Heart left ventricle (tissue), 16 donors: Measurements from ENCODE around the gene VPS26A. TPM values are rescaled to one million over a fixed set of nuclear protein-coding genes. Genes with fewer than 3 reads are reported as not detected.

Experiments
- ATAC-seq, 4 donors: fragments of 200-7000 bp; cut with Tn5 transposase; one replicate each; pipeline ENCODE4 v1.9.1; 2020 to 2022; ENCODE audit warnings: moderate library complexity in 4 of 4, mild to moderate bottlenecking in 3 of 4, moderate number of reproducible peaks in 1 of 4
- DNase-seq, 5 donors: peaks; one replicate each; pipeline ENCODE4 v3.0.0-alpha.2; 2020
- H3K27ac ChIP-seq, 12 donors: fragments of 200-600 bp; sonication (generic) in 4 of 12; one replicate each; pipeline versions ENCODE4 v1.5.0 to v1.8.0; 2016 to 2022; ENCODE audit warnings: mild to moderate bottlenecking in 2 of 12
- H3K27me3 ChIP-seq, 9 donors: fragments of 200-600 bp; sonication (generic) in 2 of 9; one replicate each; pipeline versions ENCODE4 v1.5.1 to v1.8.0; 2016 to 2022; ENCODE audit warnings: mild to moderate bottlenecking in 3 of 9
- H3K36me3 ChIP-seq, 9 donors: fragments of 200-600 bp; sonication (generic) in 2 of 9; one replicate each; pipeline versions ENCODE4 v1.5.0 to v1.8.0; 2018 to 2022; ENCODE audit warnings: mild to moderate bottlenecking in 2 of 9
- H3K4me1 ChIP-seq, 12 donors: fragments of 200-600 bp; sonication (generic) in 4 of 12; one replicate each; pipeline versions ENCODE4 v1.5.0 to v1.8.0; 2016 to 2022; ENCODE audit warnings: mild to moderate bottlenecking in 3 of 12
- H3K4me3 ChIP-seq, 12 donors: fragments of 200-600 bp; sonication (generic) in 4 of 12; one replicate each; pipeline versions ENCODE4 v1.5.0 to v1.8.0; 2017 to 2022; ENCODE audit warnings: mild to moderate bottlenecking in 9 of 12, moderate library complexity in 4 of 12
- H3K9me3 ChIP-seq, 12 donors: fragments of 200-600 bp; sonication (generic) in 4 of 12; one replicate each; pipeline versions ENCODE4 v1.5.0 to v1.8.0; 2016 to 2022; ENCODE audit warnings: mild to moderate bottlenecking in 1 of 12
- POLR2A ChIP-seq, 2 donors: fragments of 450-650 bp; IDR thresholded peaks; one replicate each; pipeline ENCODE4 v1.6.1; 2017; ENCODE audit warnings: antibody characterized with exemption in 2 of 2, mild to moderate bottlenecking in 2 of 2, moderate library complexity in 2 of 2
- WGBS, 4 donors: extraction: QIAGEN DNeasy Blood & Tissue Kit in 2 of 4; methylation state at CpG; one replicate each; pipeline versions ENCODE4 v1.1.5 to v1.1.7; 2013 to 2018; 5-methylcytosine and 5-hydroxymethylcytosine counted together
- intact Hi-C, 10 donors: fragments of 100-400 bp; cut with DNase I; formaldehyde crosslinking; loops; one replicate each; pipeline versions ENCODE4 v1.11.1 to v1.14.2; 2022
- polyA plus RNA-seq, 2 donors: library from polyadenylated mRNA; stranded (reverse); fragments of 200-250 nt; gene quantifications; one replicate each; pipeline ENCODE4 v1.2.3, GENCODE V29; 2013
- total RNA-seq, 9 donors: library from RNA; depleted of rRNA in 2 of 9; stranded (reverse); fragments of >200 nt in 2 of 9; fragmentation: NEBNext Ultra II Directional in 3 of 9; extraction: Animal tissue kit (Norgen Biotek cat#: 25700) in 3 of 9; gene quantifications; one replicate each; pipeline versions ENCODE4 v1.1.0 to v1.2.4, GENCODE V29; 2016 to 2023
- TF ChIP-seq, protein P1 (sequence below), 12 donors: fragments of 200-600 bp; sonication (generic) in 4 of 12; IDR thresholded peaks; one replicate each; pipeline versions ENCODE4 v1.5.0 to v1.8.0; 2018 to 2022; ENCODE audit warnings: antibody characterized with exemption in 12 of 12, mild to moderate bottlenecking in 5 of 12
- donor health status: ischemic (EF 13 %, LVEDD 7.1; RV severe dilation, severe dysfunction).
- donor health status: healthy with polysubstance abuse.
- donor health status: DM: no; HTN: yes; CAD: no.
- donor health status: DM: no; HTN: no; CAD: no.
- donor health status: ischemic (EF 25% LVEDD 6.9; RV normal size, moderate dysfunction).
- donor health status: ischemic (EF 25% LVEDD 5.7; RV mildly dilated, moderate dysfunction).
- donor health status: healthy.
- donor health status: DM: yes; HTN: yes; CAD: no.
- donor health status: ischemic (EF 35%, LVEDD 5.7; RV mildly dilated, moderate dysfunction).
- donor health status: nonischemic (EF 11% LVEDD 7.7; RV severe dilation, severe dysfunction).
- donor health status: DM: yes; HTN: yes; CAD: no.
- donor health status: PGD.
- donor health status: ischemic (EF 29% LVEDD 5.4; RV normal size, mild dysfunction).
- donor health status: nonischemic (EF 23%, LVEDD 6.1; RV moderate dilation, normal function).

The VPS26A gene
- total and polyA plus RNA-seq, 11 donors, result 15.5 to 42.3 (median 34.4) TPM

- Histone ChIP-seq H3K9me3 (no peaks in the 10 kb centered on the region), H3K27me3 (no peaks in the 10 kb centered on the region), H3K4me3 (peak within 1 kb of the TSS; percentile 82 to 99 (median 94)), H3K4me1 (peaks cover 0 to 38% (median 26%) of the 10 kb centered on the region in 12 donors), H3K36me3 (peaks cover 0 to 25% (median 12%) of the 10 kb centered on the region in 9 donors), H3K27ac (peak within 1 kb of the TSS; percentile 84 to 98 (median 94))
- TF ChIP-seq POLR2A (IDR thresholded peaks at IDR 0.05), result peak; percentile 43 to 62
- TF ChIP-seq, protein P1, sequence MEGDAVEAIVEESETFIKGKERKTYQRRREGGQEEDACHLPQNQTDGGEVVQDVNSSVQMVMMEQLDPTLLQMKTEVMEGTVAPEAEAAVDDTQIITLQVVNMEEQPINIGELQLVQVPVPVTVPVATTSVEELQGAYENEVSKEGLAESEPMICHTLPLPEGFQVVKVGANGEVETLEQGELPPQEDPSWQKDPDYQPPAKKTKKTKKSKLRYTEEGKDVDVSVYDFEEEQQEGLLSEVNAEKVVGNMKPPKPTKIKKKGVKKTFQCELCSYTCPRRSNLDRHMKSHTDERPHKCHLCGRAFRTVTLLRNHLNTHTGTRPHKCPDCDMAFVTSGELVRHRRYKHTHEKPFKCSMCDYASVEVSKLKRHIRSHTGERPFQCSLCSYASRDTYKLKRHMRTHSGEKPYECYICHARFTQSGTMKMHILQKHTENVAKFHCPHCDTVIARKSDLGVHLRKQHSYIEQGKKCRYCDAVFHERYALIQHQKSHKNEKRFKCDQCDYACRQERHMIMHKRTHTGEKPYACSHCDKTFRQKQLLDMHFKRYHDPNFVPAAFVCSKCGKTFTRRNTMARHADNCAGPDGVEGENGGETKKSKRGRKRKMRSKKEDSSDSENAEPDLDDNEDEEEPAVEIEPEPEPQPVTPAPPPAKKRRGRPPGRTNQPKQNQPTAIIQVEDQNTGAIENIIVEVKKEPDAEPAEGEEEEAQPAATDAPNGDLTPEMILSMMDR (IDR thresholded peaks at IDR 0.05), result no peak
- DNase-seq, result peak; percentile 91 to 97 (median 91)
- peak; percentile 96 to 98 (median 97) for ATAC-seq
- intact Hi-C loops, result loop anchor here in 3 of 10 donors (1.0 to 10.0 kb wide), 4 partner anchors 55 to 185 kb away; partner anchors contain the start of gene VPS26A (in 2 of the 3)
- 0 to 1% (median 0%) methylated on average over 35 to 44 of the region's 44 CpGs for WGBS, 4 donors
Measured at GRCh38 chr10:69179743-69180524, 56.0 kb downstream of the VPS26A start, which contains the start of gene SUPV3L1. Gene SUPV3L1 (plus strand): TSS chr10:69180234. CDS start chr10:69180292, 58 bp downstream.

- Histone ChIP-seq H3K9me3 (no peaks in the 10 kb centered on the region), H3K36me3 (peaks cover 0 to 29% (median 12%) of the 10 kb centered on the region in 9 donors), H3K4me1 (peaks cover 0 to 38% (median 26%) of the 10 kb centered on the region in 12 donors), H3K4me3 (peak overlapping the region; percentile 82 to 99 (median 94)), H3K27ac (peak overlapping the region; percentile 84 to 98 (median 94)), H3K27me3 (no peaks in the 10 kb centered on the region)
- no peak for DNase-seq
- TF ChIP-seq POLR2A (IDR thresholded peaks at IDR 0.05), result no peak
- TF ChIP-seq, protein P1 (IDR thresholded peaks at IDR 0.05), result no peak
- peak in 1 of 4 donors; percentile 4 for ATAC-seq
- WGBS, 4 donors, result 2 to 4% (median 3%) methylated on average over 22 to 29 of the region's 29 CpGs
- intact Hi-C loops, result loop anchor here in 2 of 10 donors (2.0 to 10.0 kb wide), 3 partner anchors 56 to 186 kb away; partner anchors contain the start of gene VPS26A (in 1 of the 2)
Measured at GRCh38 chr10:69180525-69181204, 56.7 kb downstream of the VPS26A start.

DNA sequence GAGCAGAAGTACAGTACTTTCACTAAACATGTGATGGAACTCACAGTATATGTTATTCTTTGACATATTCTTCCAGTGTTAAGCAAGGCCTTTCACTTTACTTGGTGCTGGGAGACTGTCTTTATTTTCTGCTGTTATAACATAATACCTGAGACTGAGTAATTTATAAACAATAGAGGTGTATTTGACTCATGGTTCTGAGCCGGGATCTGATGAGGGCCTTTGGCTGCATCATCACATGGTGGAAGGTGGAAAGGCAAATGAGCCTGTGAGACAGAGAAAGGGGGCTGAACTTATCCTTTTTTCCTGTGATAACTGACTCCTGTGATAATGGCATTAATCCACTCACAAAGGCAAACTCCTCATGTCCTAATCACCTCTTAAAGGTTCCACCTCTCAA lies 57.5 kb downstream of the VPS26A start:
- Histone ChIP-seq H3K27me3 (no peaks in the 10 kb centered on the region), H3K9me3 (no peaks in the 10 kb centered on the region), H3K27ac (peak overlapping the region in 1 of 12 donors; percentile 15), H3K4me3 (peak overlapping the region in 10 of 12 donors; percentile 82 to 99 (median 94)), H3K36me3 (peaks cover 0 to 37% (median 19%) of the 10 kb centered on the region in 9 donors), H3K4me1 (peaks cover 0 to 38% (median 26%) of the 10 kb centered on the region in 12 donors)
- no peak for ATAC-seq
- DNase-seq, result no peak
- TF ChIP-seq, protein P1 (IDR thresholded peaks at IDR 0.05), result no peak
- no peak for TF ChIP-seq POLR2A (IDR thresholded peaks at IDR 0.05)
- intact Hi-C loops, result loop anchor here in 2 of 10 donors (2.0 to 10.0 kb wide), 3 partner anchors 57 to 187 kb away; partner anchors contain the start of gene VPS26A (in 1 of the 2)
- WGBS, 4 donors, result 45 to 78% (median 65%) methylated on average over 1 of the region's 1 CpG
